Skeletal muscle cell (primary cell): ENCODE results near the gene PLD6.
"Not testable (repeated sequence)": the region's sequence is repeated elsewhere in the genome, so short reads cannot be mapped to it uniquely, and the experiment has no call there.

Source experiments
- DNase-seq: peaks from one replicate; pipeline ENCODE4 v3.0.0-alpha.2; 2010; ENCODE audit warnings: low read depth
- H3K4me3 ChIP-seq: 2 replicates; pipeline ENCODE4 v1.5.1; 2011; ENCODE audit warnings: low read depth, mild to moderate bottlenecking, control low read depth, low read length, moderate library complexity

Gene PLD6

DNA sequence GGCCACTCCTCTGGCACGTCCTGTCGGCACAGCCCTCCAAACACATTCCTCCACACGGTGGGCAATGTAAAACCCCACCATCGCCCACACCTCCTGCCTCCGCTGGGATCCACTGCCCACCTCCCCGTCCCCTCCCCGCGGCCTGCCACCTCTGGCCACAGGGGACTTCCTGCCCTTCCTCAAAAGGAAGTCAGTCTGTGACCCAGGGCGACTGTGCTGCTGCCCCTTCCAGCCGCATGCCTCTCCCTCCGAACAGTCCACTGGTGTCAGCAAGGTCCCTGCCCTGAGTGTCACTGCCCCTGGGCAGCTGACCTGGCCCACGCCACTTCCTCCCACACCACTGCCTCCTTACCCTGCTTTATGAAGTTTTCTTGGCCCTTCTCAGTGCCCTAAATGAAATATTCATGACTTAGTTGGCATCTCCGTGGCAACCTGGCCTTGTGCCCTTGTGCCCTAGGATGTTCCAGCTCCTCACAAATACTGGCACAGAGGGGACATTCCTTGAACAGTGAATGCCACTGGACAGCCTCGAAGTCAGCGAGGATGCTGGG is 2.0 kb downstream of the PLD6 start:
- no peak overlapping the region for H3K4me3 ChIP-seq

GRCh38 chr17:17203173-17203730 is 2.9 kb downstream of the PLD6 start:
- H3K4me3 ChIP-seq: no peak overlapping the region
- no peak for DNase-seq

More for the DNA sequence above, 2.0 kb downstream of the PLD6 start:
- DNase-seq: no peak

- no peak overlapping the region for H3K4me3 ChIP-seq
- no peak for DNase-seq
Observed at GRCh38 chr17:17201907-17202306, 4.2 kb downstream of the PLD6 start.

GRCh38 chr17:17201271-17201670 is 4.9 kb downstream of the PLD6 start:
- no peak for DNase-seq
- no peak overlapping the region for H3K4me3 ChIP-seq

- no peak for DNase-seq
- no peak overlapping the region for H3K4me3 ChIP-seq
Observed at GRCh38 chr17:17200831-17201230, 5.3 kb downstream of the PLD6 start.

DNA sequence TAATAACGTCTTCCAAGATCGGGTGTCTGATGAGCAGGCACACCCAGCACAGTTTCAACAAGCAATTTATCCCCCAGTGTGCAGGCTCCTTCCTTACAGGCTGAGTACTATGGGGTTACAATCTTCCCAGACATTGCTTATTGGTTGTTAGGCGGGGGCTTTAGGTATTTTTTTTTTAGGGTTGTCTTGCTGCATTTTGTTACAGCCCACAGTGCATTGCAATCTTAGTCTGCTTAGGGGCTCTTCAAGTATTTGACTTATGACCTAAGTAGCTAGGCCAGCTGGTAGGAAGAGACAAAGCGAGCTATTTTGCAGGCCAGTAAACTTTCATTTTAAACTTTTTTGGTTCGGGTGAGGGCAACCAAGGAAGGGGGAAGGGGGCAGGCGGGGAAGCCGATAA is 5.8 kb downstream of the PLD6 start:
- DNase-seq: no peak
- H3K4me3 ChIP-seq: no peak overlapping the region

DNA sequence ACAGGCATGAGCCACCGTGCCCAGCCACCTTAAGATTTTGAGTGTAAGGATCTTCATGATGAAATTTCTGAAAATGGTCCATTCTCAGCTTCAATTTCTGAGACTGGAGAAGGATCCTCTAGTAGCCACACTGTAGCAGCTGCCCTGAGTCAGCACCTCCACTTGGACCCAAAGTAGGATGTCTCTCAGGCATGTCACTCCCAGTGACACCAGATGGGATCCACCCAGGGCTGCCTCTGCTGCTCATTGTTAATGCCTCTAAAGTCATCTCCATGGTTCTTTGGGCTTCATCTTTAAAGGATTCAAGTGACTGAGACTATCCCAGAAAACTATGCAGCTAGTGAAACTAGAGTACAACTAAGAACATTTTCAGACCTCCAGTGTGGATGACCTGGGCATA is 7.9 kb downstream of the PLD6 start:
- DNase-seq: no peak
- no peak overlapping the region for H3K4me3 ChIP-seq

DNA sequence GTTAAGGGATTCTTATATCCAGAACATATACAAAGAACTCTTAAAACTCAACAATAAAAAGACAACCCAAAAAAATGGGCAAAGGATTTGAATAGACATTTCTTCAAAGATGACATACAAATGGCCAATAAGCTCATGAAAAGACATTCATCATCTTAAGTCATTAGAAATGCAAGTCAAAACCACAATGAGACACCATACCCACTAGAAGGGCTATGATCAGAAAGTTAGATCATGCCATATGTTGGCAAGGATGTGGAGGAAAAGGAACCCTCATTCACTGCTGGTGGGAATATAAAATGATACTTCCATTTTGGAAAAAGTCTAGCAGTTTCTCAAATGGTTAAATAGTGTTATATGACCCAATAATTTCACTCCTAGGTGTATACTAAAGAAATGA is 9.4 kb downstream of the PLD6 start:
- H3K4me3 ChIP-seq: no peak overlapping the region
- DNase-seq: no peak

GRCh38 chr17:17195466-17195865 is 10.7 kb downstream of the PLD6 start:
- H3K4me3 ChIP-seq, DNase-seq: not testable (repeated sequence)

GRCh38 chr17:17191961-17192381 is 14.2 kb downstream of the PLD6 start:
- DNase-seq: no peak
- H3K4me3 ChIP-seq: no peak overlapping the region

GRCh38 chr17:17191346-17191792 is 14.8 kb downstream of the PLD6 start:
- H3K4me3 ChIP-seq: no peak overlapping the region
- peak; percentile 29 for DNase-seq

GRCh38 chr17:17190188-17190587 is 15.9 kb downstream of the PLD6 start:
- no peak overlapping the region for H3K4me3 ChIP-seq
- no peak for DNase-seq

DNA sequence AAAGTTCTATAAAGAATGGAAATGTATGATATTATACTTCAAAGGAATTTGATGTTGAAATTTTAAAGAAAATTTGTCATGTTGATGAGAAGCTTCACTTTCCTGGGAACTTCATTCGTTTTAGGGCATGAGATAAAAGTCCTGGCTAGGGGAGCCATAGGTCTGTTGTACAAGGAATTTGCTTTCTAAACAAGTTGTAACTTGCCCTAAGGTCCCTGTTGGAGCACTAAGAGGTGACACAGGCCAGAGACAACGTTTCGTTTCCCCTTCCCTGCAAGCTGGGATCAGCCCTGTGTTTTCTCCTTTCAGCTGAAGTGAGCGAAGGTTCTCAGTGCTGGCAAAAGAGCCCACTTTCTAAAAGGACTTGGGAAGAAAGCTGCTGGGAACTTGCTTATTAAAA is 16.6 kb downstream of the PLD6 start:
- DNase-seq: no peak
- no peak overlapping the region for H3K4me3 ChIP-seq

GRCh38 chr17:17188586-17188985 is 17.5 kb downstream of the PLD6 start:
- no peak for DNase-seq
- H3K4me3 ChIP-seq: no peak overlapping the region

- no peak for DNase-seq
- H3K4me3 ChIP-seq: no peak overlapping the region
Observed at GRCh38 chr17:17186551-17187505, 19.3 kb downstream of the PLD6 start.

- DNase-seq: no peak
- H3K4me3 ChIP-seq: no peak overlapping the region
Observed at GRCh38 chr17:17186051-17186450, 20.1 kb downstream of the PLD6 start.

DNA sequence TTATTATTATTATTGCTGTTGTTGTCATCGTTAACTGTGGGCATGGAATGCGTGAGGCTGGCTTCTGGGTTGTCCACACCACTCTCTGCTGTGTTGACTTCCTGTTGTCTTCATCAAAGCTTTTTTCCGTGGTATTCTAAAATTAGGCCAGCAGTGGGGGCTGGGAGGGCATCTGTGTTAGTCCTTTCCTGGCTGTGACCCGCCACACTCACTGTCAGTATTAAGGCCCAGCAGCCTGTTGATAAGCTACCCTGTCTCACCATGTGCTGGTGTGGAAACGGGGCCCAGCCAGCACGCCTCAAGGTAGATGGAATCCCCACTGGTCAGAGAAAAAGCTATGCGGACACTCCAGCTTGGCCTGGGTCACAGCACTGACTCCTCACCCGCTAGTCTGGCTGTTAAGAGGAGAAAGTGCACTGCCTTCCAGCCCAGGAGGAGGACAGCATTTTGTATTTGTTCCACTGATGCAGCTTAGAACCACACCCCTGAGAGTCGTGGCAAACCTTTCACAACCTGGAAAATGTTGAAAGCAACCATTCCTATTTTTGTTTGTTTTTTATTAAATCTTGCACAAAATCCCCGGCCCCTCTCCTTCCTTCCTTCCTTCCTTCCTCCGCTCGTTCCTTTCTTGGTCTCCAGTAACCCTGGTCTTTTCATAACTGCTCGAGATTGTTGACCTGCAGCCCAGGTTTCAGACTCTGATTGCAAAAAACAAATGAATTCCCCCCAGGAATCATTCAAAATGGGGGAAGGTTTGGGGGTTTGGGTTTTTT is 21.0 kb downstream of the PLD6 start:
- not testable (repeated sequence) for DNase-seq

GRCh38 chr17:17183744-17184143 is 22.4 kb downstream of the PLD6 start:
- no peak for DNase-seq
- no peak overlapping the region for H3K4me3 ChIP-seq

More for the DNA sequence above, 21.0 kb downstream of the PLD6 start:
- not testable (repeated sequence) for H3K4me3 ChIP-seq

DNA sequence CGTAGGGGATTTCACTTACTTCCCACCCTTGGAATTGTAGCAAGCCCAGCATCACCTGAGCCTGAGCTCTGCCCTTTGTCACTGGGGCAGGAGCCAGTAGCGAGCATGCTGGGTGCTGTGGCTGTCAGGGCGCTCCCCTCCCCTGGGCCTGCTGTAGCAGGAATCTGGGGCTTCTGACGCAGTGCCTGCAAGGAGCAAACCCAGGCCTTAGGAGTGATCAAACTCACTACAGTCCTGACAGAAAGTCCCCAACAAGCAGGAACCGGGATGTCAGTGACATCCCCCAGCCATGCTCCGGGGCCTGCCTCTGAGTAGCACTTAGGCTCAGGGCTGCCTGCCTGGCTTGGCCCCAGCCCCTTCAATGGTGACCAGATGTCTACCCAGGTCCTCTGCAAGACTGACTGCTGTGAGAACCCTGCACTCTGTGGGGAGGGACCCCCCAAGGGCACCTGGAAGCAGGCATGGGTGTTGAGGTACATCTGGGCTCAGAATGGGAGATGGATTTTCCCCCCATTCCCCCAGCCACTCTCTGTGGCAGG is 23.5 kb downstream of the PLD6 start:
- no peak for DNase-seq

More for the DNA sequence above, 23.5 kb downstream of the PLD6 start:
- no peak overlapping the region for H3K4me3 ChIP-seq
